BLaER1 (cell line): ENCODE results near the gene RPTN.

ENCODE experiments used
- H3K27ac ChIP-seq: shearing (Covaris generic); formaldehyde crosslinking; 2 replicates; pipeline ENCODE4 v1.8.1; 2022
- H3K27me3 ChIP-seq: shearing (Covaris generic); formaldehyde crosslinking; 2 replicates; pipeline ENCODE4 v1.8.1; 2022
- H3K36me3 ChIP-seq: shearing (Covaris generic); formaldehyde crosslinking; 2 replicates; pipeline ENCODE4 v1.8.1; 2022
- H3K4me1 ChIP-seq: shearing (Covaris generic); formaldehyde crosslinking; 2 replicates; pipeline ENCODE4 v1.8.1; 2022
- H3K4me2 ChIP-seq: shearing (Covaris generic); formaldehyde crosslinking; 2 replicates; pipeline ENCODE4 v1.8.1; 2022
- H3K4me3 ChIP-seq: shearing (Covaris generic); formaldehyde crosslinking; 2 replicates; pipeline ENCODE4 v1.8.1; 2022
- H3K9ac ChIP-seq: shearing (Covaris generic); formaldehyde crosslinking; 2 replicates; pipeline ENCODE4 v1.8.1; 2022
- H3K9me3 ChIP-seq: shearing (Covaris generic); formaldehyde crosslinking; 2 replicates; pipeline ENCODE4 v1.8.1; 2022
- H4K20me1 ChIP-seq: shearing (Covaris generic); formaldehyde crosslinking; 2 replicates; pipeline ENCODE4 v1.8.1; 2022
- Cebpa-rat ChIP-seq: shearing (Covaris generic); IDR thresholded peaks from 2 replicates; pipeline ENCODE4 v1.8.1; 2022

RPTN gene

GRCh38 chr1:152143150-152143887 is 15.7 kb downstream of the RPTN start:
- Histone ChIP-seq H3K36me3 (no peaks in the 10 kb centered on the region), H4K20me1 (no peaks in the 10 kb centered on the region), H3K9me3 (peaks cover 39% of the 10 kb centered on the region), H3K27ac (no peak overlapping the region), H3K4me3 (no peak overlapping the region), H3K4me2 (no peak overlapping the region), H3K4me1 (no peaks in the 10 kb centered on the region), H3K27me3 (no peaks in the 10 kb centered on the region), H3K9ac (no peak overlapping the region)
- TF ChIP-seq Cebpa-rat: no peak

GRCh38 chr1:152141971-152142584 is 16.9 kb downstream of the RPTN start:
- Histone ChIP-seq H3K9ac (no peak overlapping the region), H3K4me3 (no peak overlapping the region), H4K20me1 (no peaks in the 10 kb centered on the region), H3K4me1 (no peaks in the 10 kb centered on the region), H3K9me3 (peaks cover 27% of the 10 kb centered on the region), H3K36me3 (no peaks in the 10 kb centered on the region), H3K27me3 (no peaks in the 10 kb centered on the region), H3K27ac (no peak overlapping the region), H3K4me2 (no peak overlapping the region)
- TF ChIP-seq Cebpa-rat: no peak

- H3K4me2 ChIP-seq: no peak overlapping the region
- H3K27me3 ChIP-seq: no peaks in the 10 kb centered on the region
- no peak overlapping the region for H3K4me3 ChIP-seq
- no peaks in the 10 kb centered on the region for H3K36me3 ChIP-seq
- H4K20me1 ChIP-seq: no peaks in the 10 kb centered on the region
- no peak for TF ChIP-seq Cebpa-rat
- H3K27ac ChIP-seq: no peak overlapping the region
- H3K9ac ChIP-seq: no peak overlapping the region
- H3K9me3 ChIP-seq: peaks cover 9% of the 10 kb centered on the region
- H3K4me1 ChIP-seq: no peaks in the 10 kb centered on the region
Measured at GRCh38 chr1:152137215-152137614, 21.8 kb downstream of the RPTN start.

GRCh38 chr1:152130186-152130585 is 28.8 kb downstream of the RPTN start:
- Histone ChIP-seq H3K4me3 (no peak overlapping the region), H3K4me2 (no peak overlapping the region), H3K9ac (no peak overlapping the region), H3K9me3 (peaks cover 14% of the 10 kb centered on the region), H3K4me1 (no peaks in the 10 kb centered on the region), H3K27me3 (no peaks in the 10 kb centered on the region), H3K27ac (no peak overlapping the region), H3K36me3 (no peaks in the 10 kb centered on the region), H4K20me1 (no peaks in the 10 kb centered on the region)
- TF ChIP-seq Cebpa-rat: no peak

GRCh38 chr1:152127673-152128072 is 31.4 kb downstream of the RPTN start:
- no peak overlapping the region for H3K27ac ChIP-seq
- no peaks in the 10 kb centered on the region for H4K20me1 ChIP-seq
- H3K36me3 ChIP-seq: no peaks in the 10 kb centered on the region
- H3K27me3 ChIP-seq: no peaks in the 10 kb centered on the region
- TF ChIP-seq Cebpa-rat: no peak
- H3K4me2 ChIP-seq: no peak overlapping the region
- no peak overlapping the region for H3K9ac ChIP-seq
- peaks cover 9% of the 10 kb centered on the region for H3K9me3 ChIP-seq
- no peak overlapping the region for H3K4me3 ChIP-seq
- H3K4me1 ChIP-seq: no peaks in the 10 kb centered on the region

DNA sequence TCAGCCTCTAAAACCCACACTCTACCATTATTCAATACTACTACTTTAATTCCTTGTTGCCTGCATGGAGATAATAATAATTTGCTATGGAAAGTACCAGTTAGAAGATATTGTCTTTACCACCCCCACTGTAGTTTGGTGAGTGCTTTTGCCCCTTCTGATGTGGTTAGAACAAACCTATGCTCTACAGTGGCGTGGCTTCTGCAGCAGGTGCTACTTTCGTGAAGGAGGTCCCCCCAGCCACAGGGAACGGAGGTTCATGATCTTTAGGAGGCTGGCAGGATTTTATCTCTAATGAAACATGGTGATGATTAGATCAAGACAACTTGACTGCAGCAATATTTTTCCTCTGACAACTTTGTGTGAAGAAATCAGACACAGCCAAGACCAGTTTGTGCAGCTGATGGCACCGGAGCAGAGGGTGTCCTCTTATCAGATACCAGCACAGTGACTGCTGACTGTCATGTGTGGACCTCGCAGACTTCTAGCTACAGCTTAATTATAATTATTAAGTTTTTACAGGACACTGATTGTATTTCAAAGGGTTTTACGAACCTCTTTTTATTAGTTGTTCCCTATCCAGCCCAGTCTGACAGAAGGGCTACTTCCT is 33.1 kb downstream of the RPTN start:
- H3K36me3 ChIP-seq: no peaks in the 10 kb centered on the region
- no peak overlapping the region for H3K4me2 ChIP-seq
- H3K4me3 ChIP-seq: no peak overlapping the region
- no peak for TF ChIP-seq Cebpa-rat
- no peaks in the 10 kb centered on the region for H4K20me1 ChIP-seq
- no peaks in the 10 kb centered on the region for H3K27me3 ChIP-seq
- no peaks in the 10 kb centered on the region for H3K4me1 ChIP-seq
- no peaks in the 10 kb centered on the region for H3K9me3 ChIP-seq
- H3K27ac ChIP-seq: no peak overlapping the region
- no peak overlapping the region for H3K9ac ChIP-seq

DNA sequence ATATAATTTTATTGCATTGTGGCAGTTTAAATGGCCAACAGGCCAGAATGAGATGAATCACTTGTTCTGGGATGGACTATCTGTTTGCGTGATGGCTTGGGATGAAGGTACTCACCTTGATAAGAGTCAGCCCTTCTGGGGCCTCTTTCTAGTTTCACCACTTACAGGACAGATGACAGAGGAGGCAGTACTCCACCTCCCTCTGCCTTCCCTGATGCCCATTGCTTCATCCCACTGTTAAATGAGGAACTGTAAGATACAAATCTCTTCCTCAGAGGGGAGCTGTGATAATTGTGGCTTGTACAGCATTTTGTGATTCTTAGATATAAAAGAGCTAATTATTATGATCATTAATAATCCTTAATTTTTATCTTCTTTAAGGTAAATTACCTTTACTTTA is 40.1 kb downstream of the RPTN start:
- TF ChIP-seq Cebpa-rat: no peak
- H3K4me1 ChIP-seq: no peaks in the 10 kb centered on the region
- H3K27me3 ChIP-seq: peaks cover 4% of the 10 kb centered on the region; the same call in 1 of the 2 replicates
- H4K20me1 ChIP-seq: no peaks in the 10 kb centered on the region
- H3K4me3 ChIP-seq: no peak overlapping the region
- no peaks in the 10 kb centered on the region for H3K9me3 ChIP-seq
- H3K4me2 ChIP-seq: no peak overlapping the region
- H3K36me3 ChIP-seq: no peaks in the 10 kb centered on the region
- H3K9ac ChIP-seq: no peak overlapping the region
- no peak overlapping the region for H3K27ac ChIP-seq

DNA sequence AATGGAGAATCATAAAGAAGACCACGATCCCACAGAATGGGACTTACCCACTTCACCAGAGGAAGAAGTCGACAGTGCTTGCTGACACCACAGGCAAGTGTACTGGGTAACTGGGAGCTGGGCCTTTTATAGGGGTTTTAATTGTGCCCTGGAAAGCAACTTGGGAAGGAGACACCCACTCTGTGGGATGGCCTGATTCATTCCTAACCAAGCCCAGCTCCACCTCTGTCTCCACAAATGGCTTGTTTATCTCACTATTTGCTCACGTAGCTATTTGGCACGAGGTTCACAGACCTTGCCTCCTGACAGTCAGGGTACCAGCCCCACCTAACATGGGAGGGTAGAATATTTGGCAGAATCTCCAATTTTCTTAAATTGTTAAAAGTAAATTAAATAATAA is 43.7 kb downstream of the RPTN start, which contains the start of gene TCHH:
TCHH (minus strand) TSS at position 101 of the 400 bp plus-strand sequence. CDS start 1,364 bp downstream, outside the sequence.
- H3K27me3 ChIP-seq: peaks cover 40% of the 10 kb centered on the region
- H3K4me1 ChIP-seq: peaks cover 28% of the 10 kb centered on the region

DNA sequence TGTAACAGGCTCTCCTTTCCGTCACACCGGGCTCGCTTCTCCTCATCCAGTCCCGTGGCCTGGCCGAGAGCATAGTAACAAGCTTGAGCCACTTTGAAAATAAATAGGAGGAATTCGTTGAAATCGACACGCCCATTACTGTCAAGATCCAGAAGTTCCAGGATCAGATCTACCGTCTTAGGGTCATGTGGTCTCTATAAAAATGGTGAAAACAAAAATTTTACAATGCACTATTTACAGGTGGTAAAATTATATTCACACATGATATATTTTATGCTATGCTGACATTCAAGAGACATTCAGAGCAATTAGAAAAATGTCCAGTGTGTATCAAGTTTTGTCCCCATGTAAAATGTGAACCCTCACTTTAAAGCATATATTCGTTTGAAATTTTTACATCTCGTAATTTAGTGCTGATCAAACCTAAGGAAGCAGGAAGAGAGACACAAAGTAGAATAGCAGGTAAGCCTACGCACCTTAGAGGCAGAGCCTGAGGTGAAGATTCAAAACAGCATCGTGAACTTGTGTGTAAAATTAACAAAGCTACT is 46.1 kb downstream of the RPTN start:
- peak overlapping the region; percentile 64 for H3K4me3 ChIP-seq

More for the DNA sequence above, 43.7 kb downstream of the RPTN start, which contains the start of gene TCHH:
- Histone ChIP-seq H4K20me1 (no peaks in the 10 kb centered on the region), H3K4me2 (no peak within 1 kb of the TSS), H3K9ac (no peak within 1 kb of the TSS), H3K27ac (no peak within 1 kb of the TSS), H3K9me3 (peaks cover 27% of the 10 kb centered on the region), H3K4me3 (no peak within 1 kb of the TSS), H3K36me3 (no peaks in the 10 kb centered on the region)
- no peak for TF ChIP-seq Cebpa-rat

More for the DNA sequence above, 46.1 kb downstream of the RPTN start:
- peaks cover 38% of the 10 kb centered on the region for H3K4me1 ChIP-seq
- no peak overlapping the region for H3K27ac ChIP-seq
- peak overlapping the region; percentile 94 for H3K4me2 ChIP-seq
- no peaks in the 10 kb centered on the region for H4K20me1 ChIP-seq
- no peak for TF ChIP-seq Cebpa-rat
- no peak overlapping the region for H3K9ac ChIP-seq
- H3K27me3 ChIP-seq: peaks cover 64% of the 10 kb centered on the region
- H3K36me3 ChIP-seq: no peaks in the 10 kb centered on the region
- H3K9me3 ChIP-seq: peaks cover 51% of the 10 kb centered on the region
